ENCODE results near the gene GYPC. TPM values are rescaled to one million over a fixed set of nuclear protein-coding genes. Genes with fewer than 3 reads are reported as not detected.
A peak's percentile ranks its signal among the peaks of the same experiment; 100 is the strongest.
"Not testable (repeated sequence)": the region's sequence is repeated elsewhere in the genome, so short reads cannot be mapped to it uniquely, and the experiment has no call there.

The GYPC gene
- 175 TPM for total RNA-seq
- long read RNA-seq, transcript GYPC-201 (4 exons, 1,246 nt) = major isoform, 148 of 176 reads
- long read RNA-seq, transcript GYPC-203 (3 exons, 932 nt) = minor isoform, 15 of 176 reads
- long read RNA-seq, partial matches to known transcripts = 5 of 176 reads
- long read RNA-seq, other reads (novel, unspliced or antisense) = 6 of 176 reads

GRCh38 chr2:126655500-126656430 lies at the start of gene GYPC:
Gene GYPC (plus strand): TSS chr2:126656158. CDS start chr2:126656264, 106 bp downstream.
- peak; percentile 91 for DNase-seq (ENCODE audit: low spot score)

DNA sequence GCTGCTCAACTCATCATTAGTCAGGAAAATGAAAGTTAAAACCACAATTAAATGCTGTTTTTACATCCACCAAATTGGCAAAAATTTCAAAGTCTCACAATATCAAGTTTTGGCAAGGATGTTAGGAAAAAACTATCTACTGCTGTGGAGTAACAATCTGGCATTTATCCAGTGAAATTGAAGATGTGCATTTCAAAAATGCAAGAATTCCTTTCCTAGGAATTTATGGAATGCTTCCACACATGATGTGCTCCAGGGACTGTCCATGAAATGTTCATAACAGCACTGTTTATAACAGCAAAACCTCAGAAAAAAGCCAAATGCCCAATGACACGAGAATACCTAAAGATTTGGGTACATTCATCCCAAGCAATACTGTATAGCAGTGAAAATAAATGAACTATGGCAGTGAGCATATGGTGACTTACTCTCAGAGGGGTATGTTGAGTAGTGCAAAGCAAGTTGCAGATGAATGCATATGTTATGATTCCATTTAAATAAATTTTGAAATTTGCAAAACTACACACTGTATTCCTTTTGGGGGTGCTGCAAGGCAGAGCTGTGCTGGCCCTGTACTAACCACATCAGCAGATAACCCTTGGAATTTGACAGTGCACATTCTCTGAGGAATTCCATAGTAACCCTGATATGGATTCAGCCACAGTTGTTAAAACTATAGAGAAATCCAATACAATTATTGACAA lies 41.3 kb upstream of the GYPC start:
- DNase-seq (ENCODE audit: low spot score) = no peak

DNA sequence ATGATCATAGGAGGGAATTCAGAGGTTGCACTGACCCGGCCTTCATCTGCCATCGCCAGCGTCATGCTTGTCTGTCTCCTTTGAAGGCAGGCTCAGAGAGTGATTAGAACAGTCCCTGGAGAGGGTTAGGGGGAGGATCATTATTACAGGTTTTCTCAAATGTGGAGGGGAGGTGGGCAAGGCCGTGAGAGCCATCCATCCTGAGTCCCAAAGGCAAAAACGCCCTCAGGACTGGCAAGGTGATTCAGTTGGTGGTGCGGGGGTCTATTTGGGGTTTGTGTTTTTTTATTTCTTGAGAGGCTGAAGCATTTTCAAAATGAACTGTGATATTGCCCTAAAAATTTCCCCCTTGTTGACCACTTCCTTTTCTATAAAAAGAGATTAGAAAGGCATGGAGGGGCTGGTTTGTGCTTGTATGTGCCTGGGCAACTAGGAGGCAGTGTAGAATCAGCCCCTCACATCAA lies 39.3 kb upstream of the GYPC start:
- no peak for DNase-seq (ENCODE audit: low spot score)

DNA sequence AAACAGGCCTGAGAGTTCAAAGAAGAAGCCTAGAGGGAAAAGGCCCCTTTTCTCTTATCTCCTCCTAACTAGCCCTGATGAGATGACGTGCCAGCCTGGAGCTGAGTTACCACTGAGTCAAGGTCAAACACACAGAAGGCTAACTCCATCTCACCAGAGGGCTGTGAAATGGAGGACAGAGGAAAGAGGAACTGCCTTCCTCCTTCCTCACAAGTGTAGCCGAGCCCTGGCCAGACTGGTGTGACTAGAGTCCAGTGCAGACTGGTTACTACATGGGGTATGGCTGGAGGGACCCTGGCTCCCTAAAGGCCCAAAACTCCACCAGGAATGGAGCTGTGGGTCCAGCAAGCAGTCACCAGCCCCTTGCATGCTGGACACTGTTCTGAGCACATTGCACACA lies 35.7 kb upstream of the GYPC start:
- no peak for DNase-seq (ENCODE audit: low spot score)

GRCh38 chr2:126623000-126623399 lies 33.0 kb upstream of the GYPC start:
- no peak for DNase-seq (ENCODE audit: low spot score)

- DNase-seq (ENCODE audit: low spot score) = no peak
Observed at GRCh38 chr2:126627643-126628042, 28.3 kb upstream of the GYPC start.

DNA sequence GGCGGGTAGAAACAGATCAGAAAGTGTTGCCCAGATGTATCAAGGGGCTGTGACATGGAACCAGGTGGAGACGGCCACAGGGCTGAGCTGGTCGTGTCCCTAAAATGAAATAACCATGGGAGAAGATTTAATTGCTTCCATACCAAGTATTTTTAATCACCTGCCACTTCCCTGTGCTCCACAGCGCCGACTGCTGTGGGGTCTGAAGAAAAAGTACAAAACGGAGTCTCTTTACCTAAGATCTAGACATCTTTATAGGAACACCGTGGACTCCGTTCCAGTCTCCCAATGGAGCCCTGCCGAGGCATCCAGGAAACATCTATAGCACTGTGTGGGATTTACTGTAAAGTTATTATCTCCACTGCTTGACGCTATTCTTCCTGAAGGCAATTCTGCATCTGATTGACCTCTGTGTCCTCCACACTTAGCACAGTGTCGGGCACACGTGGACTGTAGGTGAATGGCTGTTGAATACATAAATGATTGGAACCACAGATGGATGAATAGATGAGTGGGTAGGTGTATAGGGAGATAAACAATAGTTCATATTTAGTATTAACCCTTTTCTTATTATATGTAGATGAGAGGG lies 21.6 kb upstream of the GYPC start:
- DNase-seq (ENCODE audit: low spot score) = no peak

- DNase-seq (ENCODE audit: low spot score) = no peak
Observed at GRCh38 chr2:126635281-126635680, 20.7 kb upstream of the GYPC start.

DNA sequence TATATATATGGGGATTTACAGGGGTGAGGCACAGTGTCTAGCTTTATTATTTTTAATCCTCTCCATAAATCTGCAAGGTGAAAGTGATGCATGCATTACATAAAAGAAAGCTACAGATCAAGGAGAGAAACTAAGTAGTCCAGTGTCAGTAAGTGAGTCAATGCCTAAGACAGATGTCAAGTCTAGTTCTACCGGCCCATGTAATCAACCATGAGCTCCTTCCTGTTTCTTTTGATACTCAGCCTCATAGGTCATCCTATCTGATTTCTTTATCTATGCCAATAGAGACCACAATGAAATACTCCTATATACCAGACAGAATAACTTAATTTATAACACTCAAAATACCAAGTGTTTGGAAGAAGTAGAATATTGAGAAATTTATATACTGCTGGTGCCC lies 20.2 kb upstream of the GYPC start:
- no peak for DNase-seq (ENCODE audit: low spot score)

DNA sequence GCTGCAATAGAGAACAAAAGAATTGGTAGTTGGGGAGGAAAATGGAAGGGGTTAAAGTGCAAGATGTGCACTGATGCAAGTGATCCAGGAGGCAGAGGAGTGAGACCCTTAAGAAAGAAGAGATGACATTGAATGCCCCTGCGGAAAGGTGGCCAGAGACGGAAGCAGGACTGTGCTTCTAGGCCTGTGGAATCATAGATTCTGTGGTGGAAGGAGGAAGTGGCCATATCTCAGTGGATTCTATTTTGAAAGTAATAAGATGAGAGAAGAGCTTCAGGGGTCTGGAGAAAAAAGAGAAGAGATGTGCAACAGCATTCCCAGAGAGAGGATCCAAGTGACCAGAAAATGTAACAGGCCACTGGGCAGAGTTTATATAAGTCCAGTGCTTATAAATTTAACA lies 18.6 kb upstream of the GYPC start:
- DNase-seq (ENCODE audit: low spot score) = no peak

GRCh38 chr2:126638746-126639145 lies 17.2 kb upstream of the GYPC start:
- DNase-seq (ENCODE audit: low spot score) = no peak

GRCh38 chr2:126639276-126639675 lies 16.7 kb upstream of the GYPC start:
- DNase-seq (ENCODE audit: low spot score) = no peak

DNA sequence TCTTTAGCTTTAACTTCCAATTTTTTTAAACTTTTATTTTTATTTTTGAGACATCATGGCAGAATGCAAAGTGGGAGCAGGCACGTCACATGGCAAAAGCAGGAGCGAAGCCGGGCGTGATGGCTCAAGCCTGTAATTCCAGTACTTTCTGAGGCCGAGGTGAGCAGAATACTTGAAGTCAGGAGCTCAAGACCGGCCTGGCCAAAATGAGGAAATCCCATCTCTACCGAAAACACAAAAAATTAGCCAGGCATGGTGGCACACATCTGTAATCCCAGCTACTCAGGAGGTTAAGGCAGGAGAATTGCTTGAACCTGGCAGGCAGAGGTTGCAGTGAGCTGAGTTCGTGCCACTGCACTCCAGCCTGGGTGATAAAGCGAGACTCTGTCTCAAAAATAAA lies 14.7 kb upstream of the GYPC start:
- not testable (repeated sequence) for DNase-seq (ENCODE audit: low spot score)

GRCh38 chr2:126642031-126642430 lies 13.9 kb upstream of the GYPC start:
- no peak for DNase-seq (ENCODE audit: low spot score)

- no peak for DNase-seq (ENCODE audit: low spot score)
Observed at GRCh38 chr2:126643431-126643830, 12.5 kb upstream of the GYPC start.

- no peak for DNase-seq (ENCODE audit: low spot score)
Observed at GRCh38 chr2:126643972-126644371, 12.0 kb upstream of the GYPC start.

DNA sequence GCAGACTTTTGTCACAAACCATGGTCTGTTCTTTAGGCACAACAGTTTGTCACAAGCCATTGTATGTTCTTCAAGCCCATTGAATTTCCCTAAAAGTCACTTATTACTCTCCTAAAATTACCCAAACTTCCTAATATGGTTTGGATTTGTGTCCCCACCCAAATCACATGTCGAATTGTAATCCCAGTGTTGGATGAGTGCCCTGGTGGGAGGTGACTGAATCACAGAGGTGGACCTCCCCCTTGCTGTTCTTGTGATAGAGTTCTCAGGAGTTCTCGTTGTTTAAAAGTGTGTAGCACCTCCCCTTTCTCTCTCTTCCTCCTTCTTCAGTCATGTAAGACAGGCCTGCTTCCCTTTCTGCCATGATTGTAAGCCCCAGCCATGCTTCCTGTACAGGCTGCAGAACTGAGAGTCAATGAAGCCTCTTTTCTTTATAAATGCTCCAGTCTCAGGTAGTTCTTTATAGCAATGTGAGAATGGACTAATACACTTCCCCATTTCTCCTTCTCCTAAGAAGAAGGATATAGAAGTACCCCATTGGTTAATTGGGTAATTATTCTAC lies 11.2 kb upstream of the GYPC start:
- no peak for DNase-seq (ENCODE audit: low spot score)

DNA sequence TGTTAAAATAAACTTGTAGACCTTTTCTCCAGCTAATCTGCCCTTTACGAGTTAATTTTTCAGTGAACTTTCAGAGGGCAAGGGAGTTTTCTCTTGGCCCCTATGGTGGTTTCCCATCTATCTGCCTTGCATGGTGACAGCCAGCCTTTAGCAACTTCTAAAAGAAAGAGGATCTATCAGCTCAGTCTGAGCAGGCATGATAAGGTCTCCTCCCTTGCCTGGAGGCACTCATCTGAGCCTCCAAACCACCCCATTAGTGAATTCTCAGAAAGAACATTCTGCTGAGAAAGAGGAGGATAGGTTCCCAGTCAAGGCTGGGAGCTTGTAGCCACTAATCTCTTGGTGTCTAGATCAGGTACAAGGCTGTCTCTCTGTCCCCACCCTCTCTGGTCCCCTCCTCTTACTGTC lies 10.7 kb upstream of the GYPC start:
- no peak for DNase-seq (ENCODE audit: low spot score)

DNA sequence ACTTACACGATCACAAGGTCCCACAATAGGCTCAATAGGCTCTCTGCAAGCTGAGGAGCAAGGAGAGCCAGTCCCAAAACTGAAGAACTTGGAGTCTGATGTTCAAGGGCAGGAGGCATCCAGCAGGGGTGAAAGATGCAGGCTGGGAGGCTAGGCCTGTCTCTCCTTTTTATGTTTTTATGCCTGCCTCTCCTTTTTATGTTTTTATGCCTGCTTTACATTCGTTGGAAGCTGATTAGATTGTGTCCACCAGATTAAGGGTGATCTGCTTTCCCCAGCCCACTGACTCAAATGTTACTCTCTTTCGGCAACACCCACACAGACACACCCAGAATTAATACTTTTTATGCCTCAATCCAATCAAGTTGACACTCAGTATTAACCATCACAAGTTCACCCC lies 9.9 kb upstream of the GYPC start:
- DNase-seq (ENCODE audit: low spot score) = no peak

DNA sequence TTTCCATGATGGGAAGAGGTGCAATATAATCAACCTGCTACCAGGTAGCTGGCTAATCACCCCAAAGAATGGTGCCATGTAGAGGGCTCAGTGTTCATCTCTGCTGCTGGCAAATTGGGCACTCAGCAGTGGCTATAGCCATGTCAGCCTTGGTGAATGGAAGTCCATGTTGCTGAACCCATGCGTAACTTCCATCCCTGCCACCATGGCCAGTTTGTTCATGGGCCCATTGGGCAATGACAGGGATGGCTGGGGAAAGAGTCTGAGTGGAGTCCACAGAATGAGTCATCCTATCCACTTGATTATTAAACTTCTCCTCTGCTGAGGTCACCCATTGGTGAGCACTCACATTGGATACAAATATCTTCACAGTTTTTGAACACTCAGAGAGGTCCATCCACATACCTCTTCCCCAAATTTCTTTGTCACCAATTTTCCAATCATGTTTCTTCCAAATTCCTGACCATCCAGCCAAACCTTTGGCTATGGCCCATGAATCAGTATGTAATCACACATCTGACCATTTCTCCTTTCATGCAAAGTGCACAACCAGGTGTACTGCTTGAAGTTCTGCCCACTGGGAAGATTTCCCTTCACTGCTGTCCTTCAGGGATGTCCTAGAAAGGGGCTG lies 8.1 kb upstream of the GYPC start:
- not testable (repeated sequence) for DNase-seq (ENCODE audit: low spot score)

- not testable (repeated sequence) for DNase-seq (ENCODE audit: low spot score)
Observed at GRCh38 chr2:126648345-126648786, 7.6 kb upstream of the GYPC start.

All from mesenteric fat pad (tissue), 1 donor.